Stimulated activated naive B cell treated with anti-CD40 and anti-IgM and Interleukin-4, amounts not matched to agents 10 μg/mL and 1 μg/mL and 100 μg/mL, for 72 hours (primary cell): ENCODE results near the gene PNPLA7.
A peak's percentile ranks its signal among the peaks of the same experiment; 100 is the strongest.

Experiments
- ATAC-seq, 2 donors: fragments of 150-1000 bp; cut with Tn5 transposase; replicated peaks; 2 replicates each; pipeline ENCODE4 v1.10.0; 2021; ENCODE audit warnings: moderate library complexity in 1 of 2
- DNase-seq: peaks from one replicate; pipeline ENCODE4 v3.0.0; 2021
- H3K27ac Mint-ChIP-seq: one replicate; pipeline ENCODE4 v1.8.0; 2022; ENCODE audit warnings: mild to moderate bottlenecking, mixed read lengths
- H3K27me3 Mint-ChIP-seq, 2 donors: one replicate each; pipeline ENCODE4 v1.8.0; 2022; ENCODE audit warnings: mixed read lengths in 2 of 2
- H3K36me3 Mint-ChIP-seq, 2 donors: one replicate each; pipeline ENCODE4 v1.8.0; 2022; ENCODE audit warnings: mixed read lengths in 2 of 2, mild to moderate bottlenecking in 1 of 2
- H3K4me1 Mint-ChIP-seq, 2 donors: one replicate each; pipeline ENCODE4 v1.8.0; 2022; ENCODE audit warnings: mixed read lengths in 2 of 2, mild to moderate bottlenecking in 1 of 2
- H3K4me3 Mint-ChIP-seq, 2 donors: one replicate each; pipeline ENCODE4 v1.8.0; 2022; ENCODE audit warnings: mild to moderate bottlenecking in 2 of 2, mixed read lengths in 2 of 2, moderate library complexity in 1 of 2
- H3K9me3 Mint-ChIP-seq, 2 donors: one replicate each; pipeline ENCODE4 v1.8.0; 2022; ENCODE audit warnings: mixed read lengths in 2 of 2, mild to moderate bottlenecking in 1 of 2

PNPLA7 gene

GRCh38 chr9:137459601-137460362, 90.4 kb downstream of the PNPLA7 start:
- Mint-ChIP-seq H3K27me3 (no peaks in the 10 kb centered on the region), H3K4me3 (peak overlapping the region; percentile 63 to 79), H3K36me3 (peaks cover 2 to 17% of the 10 kb centered on the region in 2 donors), H3K4me1 (peaks cover 24 to 43% of the 10 kb centered on the region in 2 donors), H3K27ac (peak overlapping the region; percentile 79), H3K9me3 (no peaks in the 10 kb centered on the region)
- DNase-seq: no peak
- ATAC-seq: no peak

- no peaks in the 10 kb centered on the region for H3K27me3 Mint-ChIP-seq
- DNase-seq (peak; percentile 90), ATAC-seq (peak; percentile 74 to 78)
- H3K27ac Mint-ChIP-seq: peak within 1 kb of the TSS; percentile 79
- H3K36me3 Mint-ChIP-seq: peaks cover 2 to 21% of the 10 kb centered on the region in 2 donors
- H3K9me3 Mint-ChIP-seq: no peaks in the 10 kb centered on the region
- peaks cover 28 to 49% of the 10 kb centered on the region in 2 donors for H3K4me1 Mint-ChIP-seq
- peak within 1 kb of the TSS; percentile 63 to 79 for H3K4me3 Mint-ChIP-seq
Observed at GRCh38 chr9:137459152-137459600, 91.0 kb downstream of the PNPLA7 start, which contains the start of gene NSMF. Gene NSMF, minus strand, starts transcription at chr9:137459334. Its CDS starts 232 bp downstream, at chr9:137459102.

- no peaks in the 10 kb centered on the region for H3K27me3 Mint-ChIP-seq
- peaks cover 6 to 24% of the 10 kb centered on the region in 2 donors for H3K36me3 Mint-ChIP-seq
- H3K4me1 Mint-ChIP-seq: peaks cover 30 to 53% of the 10 kb centered on the region in 2 donors
- no peak overlapping the region for H3K27ac Mint-ChIP-seq
- peak; percentile 15 to 19 for ATAC-seq
- no peak for DNase-seq
- H3K9me3 Mint-ChIP-seq: no peaks in the 10 kb centered on the region
- H3K4me3 Mint-ChIP-seq: peak overlapping the region; percentile 56 to 58
Observed at GRCh38 chr9:137458194-137459151, 91.7 kb downstream of the PNPLA7 start.

- Mint-ChIP-seq H3K27ac (no peak overlapping the region), H3K27me3 (no peaks in the 10 kb centered on the region), H3K36me3 (peaks cover 9 to 24% of the 10 kb centered on the region in 2 donors), H3K9me3 (no peaks in the 10 kb centered on the region), H3K4me3 (peak overlapping the region; percentile 59 to 70), H3K4me1 (peaks cover 27 to 58% of the 10 kb centered on the region in 2 donors)
- DNase-seq: no peak
- ATAC-seq: no peak
Observed at GRCh38 chr9:137457406-137458193, 92.6 kb downstream of the PNPLA7 start.

GRCh38 chr9:137456864-137457405, 93.3 kb downstream of the PNPLA7 start:
- peak overlapping the region in 1 of 2 donors; percentile 16 for H3K4me3 Mint-ChIP-seq

GRCh38 chr9:137456061-137456863, 93.9 kb downstream of the PNPLA7 start:
- no peak overlapping the region for H3K4me3 Mint-ChIP-seq

More at GRCh38 chr9:137456864-137457405, 93.3 kb downstream of the PNPLA7 start:
- H3K4me1 Mint-ChIP-seq: peaks cover 30 to 64% of the 10 kb centered on the region in 2 donors
- no peak for DNase-seq
- H3K36me3 Mint-ChIP-seq: peaks cover 14 to 31% of the 10 kb centered on the region in 2 donors
- no peak for ATAC-seq
- H3K9me3 Mint-ChIP-seq: no peaks in the 10 kb centered on the region
- H3K27ac Mint-ChIP-seq: no peak overlapping the region
- no peaks in the 10 kb centered on the region for H3K27me3 Mint-ChIP-seq

GRCh38 chr9:137455359-137455991, 94.7 kb downstream of the PNPLA7 start:
- Mint-ChIP-seq H3K9me3 (no peaks in the 10 kb centered on the region), H3K27me3 (no peaks in the 10 kb centered on the region), H3K4me1 (peaks cover 25 to 64% of the 10 kb centered on the region in 2 donors), H3K36me3 (peaks cover 14 to 31% of the 10 kb centered on the region in 2 donors), H3K27ac (peak overlapping the region; percentile 62), H3K4me3 (peak overlapping the region in 1 of 2 donors; percentile 81)
- DNase-seq: no peak
- ATAC-seq: peak in 1 of 2 donors; percentile 10

More at GRCh38 chr9:137456061-137456863, 93.9 kb downstream of the PNPLA7 start:
- Mint-ChIP-seq H3K9me3 (no peaks in the 10 kb centered on the region), H3K27ac (peak overlapping the region; percentile 57), H3K4me1 (peaks cover 30 to 68% of the 10 kb centered on the region in 2 donors), H3K27me3 (no peaks in the 10 kb centered on the region), H3K36me3 (peaks cover 14 to 31% of the 10 kb centered on the region in 2 donors)
- DNase-seq: no peak
- ATAC-seq: no peak

- no peaks in the 10 kb centered on the region for H3K27me3 Mint-ChIP-seq
- peak overlapping the region; percentile 79 to 81 for H3K4me3 Mint-ChIP-seq
- ATAC-seq: no peak
- DNase-seq: no peak
- H3K27ac Mint-ChIP-seq: peak overlapping the region; percentile 81
- H3K9me3 Mint-ChIP-seq: no peaks in the 10 kb centered on the region
- peaks cover 26 to 63% of the 10 kb centered on the region in 2 donors for H3K4me1 Mint-ChIP-seq
- H3K36me3 Mint-ChIP-seq: peaks cover 17 to 31% of the 10 kb centered on the region in 2 donors
Observed at GRCh38 chr9:137454597-137455358, 95.4 kb downstream of the PNPLA7 start.

- H3K27ac Mint-ChIP-seq: peak overlapping the region; percentile 79
- ATAC-seq: peak; percentile 29 to 49
- H3K4me3 Mint-ChIP-seq: peak overlapping the region; percentile 79 to 81
Observed at GRCh38 chr9:137454145-137454596, 96.0 kb downstream of the PNPLA7 start.

GRCh38 chr9:137453643-137454081, 96.5 kb downstream of the PNPLA7 start:
- H3K4me3 Mint-ChIP-seq: peak overlapping the region; percentile 50 to 75
- H3K36me3 Mint-ChIP-seq: peaks cover 25 to 41% of the 10 kb centered on the region in 2 donors
- H3K4me1 Mint-ChIP-seq: peaks cover 25 to 62% of the 10 kb centered on the region in 2 donors
- no peaks in the 10 kb centered on the region for H3K27me3 Mint-ChIP-seq
- ATAC-seq (peak; percentile 74 to 81), DNase-seq (peak; percentile 51)
- H3K9me3 Mint-ChIP-seq: no peaks in the 10 kb centered on the region
- no peak overlapping the region for H3K27ac Mint-ChIP-seq

More at GRCh38 chr9:137454145-137454596, 96.0 kb downstream of the PNPLA7 start:
- H3K9me3 Mint-ChIP-seq: no peaks in the 10 kb centered on the region
- H3K36me3 Mint-ChIP-seq: peaks cover 22 to 36% of the 10 kb centered on the region in 2 donors
- no peaks in the 10 kb centered on the region for H3K27me3 Mint-ChIP-seq
- DNase-seq: no peak
- H3K4me1 Mint-ChIP-seq: peaks cover 25 to 62% of the 10 kb centered on the region in 2 donors

- H3K36me3 Mint-ChIP-seq: peaks cover 25 to 45% of the 10 kb centered on the region in 2 donors
- no peaks in the 10 kb centered on the region for H3K9me3 Mint-ChIP-seq
- DNase-seq (no peak), ATAC-seq (no peak)
- H3K4me1 Mint-ChIP-seq: peaks cover 25 to 62% of the 10 kb centered on the region in 2 donors
- H3K4me3 Mint-ChIP-seq: peak overlapping the region in 1 of 2 donors; percentile 75
- no peak overlapping the region for H3K27ac Mint-ChIP-seq
- no peaks in the 10 kb centered on the region for H3K27me3 Mint-ChIP-seq
Observed at GRCh38 chr9:137452761-137453642, 97.2 kb downstream of the PNPLA7 start.
